GM12878 (cell line): Measurements from ENCODE around the gene IMPG2. TPM values are rescaled to one million over a fixed set of nuclear protein-coding genes. Genes with fewer than 3 reads are reported as not detected.

Experiments
- ATAC-seq: fragments of 200-7000 bp; cut with Tn5 transposase; 3 replicates; pipeline ENCODE4 v1.9.1; 2020; ENCODE audit warnings: mild to moderate bottlenecking, moderate library complexity
- BruUV-seq: library from RNA; stranded (reverse); fragments of 400-500 nt; replicated peaks from 2 replicates; lab custom pipeline; 2021; lab: Mats Ljungman, UMichigan
- CTCF ChIA-PET: fragments of 300-600 bp; sonication (Branson Sonifier 250); formaldehyde crosslinking; extraction: SDS; loops from one replicate; lab custom pipeline; 2021; ENCODE audit warnings: inconsistent platforms; lab: Yijun Ruan, JAX
- POLR2A ChIA-PET: fragments of 350-600 bp; formaldehyde crosslinking; extraction: SDS; loops from one replicate; lab custom pipeline; 2021; ENCODE audit warnings: inconsistent platforms; lab: Charles Lee
- RAD21 ChIA-PET: fragments of 300-600 bp; sonication (Branson Sonifier 250); formaldehyde crosslinking; loops from one replicate; lab custom pipeline; 2023; ENCODE audit warnings: antibody characterized with exemption; ENCODE audit not compliant: unreplicated experiment; lab: Charles Lee
- SMC1A ChIA-PET: fragments of 300-600 bp; sonication (Branson Sonifier 250); formaldehyde crosslinking; loops from one replicate; lab custom pipeline; 2023; ENCODE audit not compliant: unreplicated experiment, uncharacterized antibody; lab: Charles Lee
- DNase-seq: peaks from one replicate; pipeline ENCODE4 v3.0.0-alpha.2; 2011; ENCODE audit warnings: low read depth, low spot score
- FAIRE-seq: peaks from 3 replicates; lab custom pipeline; 2011; peaks lifted over from hg19 to GRCh38; lab: Jason Lieb, UNC
- H2AFZ ChIP-seq: 2 replicates; pipeline ENCODE4 v1.6.0; 2011; ENCODE audit warnings: low read depth, low read length, control low read depth; ENCODE audit not compliant: control insufficient read depth
- H3K27ac ChIP-seq: 2 replicates; pipeline ENCODE4 v1.5.1; 2011; ENCODE audit warnings: control low read depth; ENCODE audit not compliant: control insufficient read depth, insufficient read depth
- H3K27me3 ChIP-seq, 2 experiments: replicated peaks in 1 of 2; 2 replicates each; pipeline versions ENCODE4 v1.6.0 to v1.6.1; 2011; ENCODE audit warnings: low read length in 1 of 2; ENCODE audit not compliant: control insufficient read depth in 2 of 2, insufficient read depth in 2 of 2
- H3K36me3 ChIP-seq, 2 experiments: 2 replicates each; pipeline ENCODE4 v1.5.1; 2011; ENCODE audit warnings: low read length in 1 of 2; ENCODE audit not compliant: control insufficient read depth in 2 of 2, insufficient read depth in 2 of 2
- H3K4me1 ChIP-seq: 2 replicates; pipeline ENCODE4 v1.6.1; 2011; ENCODE audit warnings: mild to moderate bottlenecking, low read length, moderate library complexity, mixed read lengths; ENCODE audit not compliant: control insufficient read depth, insufficient read depth
- H3K4me2 ChIP-seq: 2 replicates; pipeline ENCODE4 v1.6.0; 2011; ENCODE audit warnings: control low read depth; ENCODE audit not compliant: control insufficient read depth, insufficient read depth
- H3K4me3 ChIP-seq: fragments of 200-600 bp; sonication (generic); 2 replicates; pipeline ENCODE4 v1.5.1; 2016
- H3K79me2 ChIP-seq: 2 replicates; pipeline ENCODE4 v1.6.0; 2011; ENCODE audit warnings: low read length; ENCODE audit not compliant: control insufficient read depth, insufficient read depth
- H3K9ac ChIP-seq: 2 replicates; pipeline ENCODE4 v1.8.0; 2011; ENCODE audit warnings: low read length, control low read depth, mixed read lengths; ENCODE audit not compliant: control insufficient read depth, insufficient read depth
- H3K9me3 ChIP-seq: replicated peaks from 3 replicates; pipeline ENCODE4 v1.5.1; 2011; ENCODE audit warnings: mild to moderate bottlenecking, low read length; ENCODE audit not compliant: control insufficient read depth, insufficient read depth
- H4K20me1 ChIP-seq: 2 replicates; pipeline ENCODE4 v1.6.0; 2011; ENCODE audit not compliant: control insufficient read depth, insufficient read depth
- CHD1 ChIP-seq: IDR thresholded peaks from 2 replicates; pipeline ENCODE4 v1.6.1; 2012; ENCODE audit warnings: low read depth, low read length, improper control_type of control experiment
- EGR1 ChIP-seq, 2 experiments: IDR thresholded peaks; 1 replicate in 1 of 2; 2 replicates in 1 of 2; pipeline ENCODE4 v1.6.1; 2011 to 2012; ENCODE audit warnings: low read depth in 2 of 2, low read length in 2 of 2, borderline replicate concordance in 1 of 2, mild to moderate bottlenecking in 1 of 2, moderate library complexity in 1 of 2
- ELK1 ChIP-seq: IDR thresholded peaks from 2 replicates; pipeline ENCODE4 v1.6.1; 2012; ENCODE audit warnings: low read depth, low read length, improper control_type of control experiment
- HCFC1 ChIP-seq: fragments of 150-350 bp; IDR thresholded peaks from 2 replicates; pipeline ENCODE4 v1.6.1; 2014; ENCODE audit warnings: low read length
- IKZF1 ChIP-seq: fragments of 450-650 bp; conservative IDR thresholded peaks from 2 replicates; pipeline ENCODE4 v1.6.1; 2017; ENCODE audit warnings: antibody characterized with exemption, mild to moderate bottlenecking
- MTA2 ChIP-seq: fragments of 450-650 bp; IDR thresholded peaks from 2 replicates; pipeline ENCODE4 v1.6.1; 2016; ENCODE audit warnings: low read depth, mild to moderate bottlenecking, moderate library complexity
- NFYA ChIP-seq: IDR thresholded peaks from 2 replicates; pipeline ENCODE4 v1.6.1; 2011; ENCODE audit warnings: low read depth, mild to moderate bottlenecking, low read length, improper control_type of control experiment, borderline replicate concordance
- SPI1 ChIP-seq: IDR thresholded peaks from 2 replicates; pipeline ENCODE4 v1.6.1; 2011; ENCODE audit warnings: low read depth, mild to moderate bottlenecking, low read length, moderate library complexity, borderline replicate concordance; ENCODE audit not compliant: insufficient read depth
- YY1 ChIP-seq: IDR thresholded peaks from 2 replicates; pipeline ENCODE4 v1.6.1; 2011; ENCODE audit warnings: low read depth, mild to moderate bottlenecking, low read length
- ZNF217 ChIP-seq: fragments of 450-650 bp; IDR thresholded peaks from 2 replicates; pipeline ENCODE4 v1.6.1; 2017; ENCODE audit warnings: antibody characterized with exemption, mild to moderate bottlenecking
- WGBS: methylation state at CpG from one replicate; pipeline ENCODE4 v1.1.6; 2016; ENCODE audit warnings: low lambda C conversion rate; ENCODE audit not compliant: insufficient replicate concordance, insufficient coverage; ENCODE audit errors: missing lambda C conversion rate; 5-methylcytosine and 5-hydroxymethylcytosine counted together
- in situ Hi-C: fragments of 300-500 bp; cut with MboI; formaldehyde crosslinking; loops from 9 replicates; pipeline ENCODE4 v1.14.3; 2018; ENCODE audit warnings: mixed read lengths
- intact Hi-C: fragments of 100-400 bp; cut with micrococcal nuclease; formaldehyde crosslinking; loops from one replicate; pipeline ENCODE4 v1.14.2; 2022; ENCODE audit not compliant: unreplicated experiment
- polyA plus RNA-seq, 11 experiments: library from polyadenylated mRNA; depleted of rRNA in 4 of 11; unstranded in 6 of 11; stranded (reverse) in 5 of 11; fragments of >200 nt; fragmentation: Nextera tagmentation in 4 of 11; fragmentation: Illumina TruSeq in 1 of 11; extraction: Ambion mirVana in 4 of 11; extraction: Trizol in 1 of 11; gene quantifications; 1 replicate in 1 of 11; 2 replicates in 10 of 11; pipeline versions ENCODE4 v1.2.1 to v1.2.3, GENCODE V29; 2011 to 2016; ENCODE audit warnings: inconsistent platforms in 2 of 11, missing spikeins in 2 of 11, low read depth in 1 of 11
- total RNA-seq, 4 experiments: library from RNA; depleted of rRNA in 3 of 4; stranded (reverse); fragments of >200 nt in 3 of 4; fragmentation: Illumina TruSeq in 1 of 4; extraction: Trizol in 1 of 4; gene quantifications; 2 replicates each; pipeline versions ENCODE4 v1.2.1 to v1.2.3, GENCODE V29; 2013 to 2021

The IMPG2 gene
- total and polyA plus RNA-seq, 10 of the 15 experiments (the other 5 are each of a cell fraction or from before 2014, with no cell fraction given) = under 0.01 to 0.17 (median 0.10) TPM; not detected in 3

- Histone ChIP-seq H3K9me3 (no peaks in the 10 kb centered on the region; the same call in 2 of the 3 replicates), H3K4me3 (no peak overlapping the region), H4K20me1 (no peaks in the 10 kb centered on the region), H3K27ac (no peak overlapping the region), H3K27me3 (no peaks in the 10 kb centered on the region), H3K36me3 (no peaks in the 10 kb centered on the region)
- WGBS = 52% methylated on average over 3 of the region's 3 CpGs
- POLR2A ChIA-PET = no interaction called here
- FAIRE-seq (no peak), ATAC-seq (no peak; the same call in 2 of the 3 replicates)
- intact Hi-C loops = no loop called here
- TF ChIP-seq IKZF1 = no peak
- peak; percentile 65; the same call in 1 of the 2 replicates for TF ChIP-seq SPI1
- TF ChIP-seq NFYA = no peak
- TF ChIP-seq, all 136 proteins: peak for 1
- DNase-seq = no peak
- ChIA-PET CTCF (interaction anchor here (1.2 to 1.7 kb wide), 2 partner anchors 12 to 260 kb away, joined by 4 to 7 read pairs; no protein-coding TSS in a partner anchor), RAD21 (no interaction called here), SMC1A (no interaction called here)
- in situ Hi-C loops = no loop called here
- H2AFZ ChIP-seq = no peak overlapping the region
- no peaks in the 10 kb centered on the region for H3K4me1 ChIP-seq
- H3K9ac ChIP-seq = no peak overlapping the region
- BruUV-seq = no TSS peak
- H3K79me2 ChIP-seq = no peaks in the 10 kb centered on the region
- H3K4me2 ChIP-seq = no peak overlapping the region
These were observed 70.9 kb downstream of the IMPG2 start for GRCh38 chr3:101249522-101249921.

GRCh38 chr3:101248736-101249135 is 71.6 kb downstream of the IMPG2 start:
- 97% methylated on average over 2 of the region's 2 CpGs for WGBS
- ATAC-seq (no peak), DNase-seq (no peak), FAIRE-seq (no peak)
- BruUV-seq = no TSS peak
- H3K4me2 ChIP-seq = no peak overlapping the region
- no peaks in the 10 kb centered on the region for H4K20me1 ChIP-seq
- intact Hi-C loops (no loop called here), in situ Hi-C loops (no loop called here)
- ChIA-PET CTCF (no interaction called here), RAD21 (no interaction called here), POLR2A (no interaction called here), SMC1A (no interaction called here)
- no peak overlapping the region for H3K4me3 ChIP-seq
- H3K9me3 ChIP-seq = no peaks in the 10 kb centered on the region; the same call in 2 of the 3 replicates
- H3K27me3 ChIP-seq = no peaks in the 10 kb centered on the region
- no peaks in the 10 kb centered on the region for H3K4me1 ChIP-seq
- no peak overlapping the region for H2AFZ ChIP-seq
- no peak overlapping the region for H3K27ac ChIP-seq
- no peaks in the 10 kb centered on the region for H3K36me3 ChIP-seq
- no peak overlapping the region for H3K9ac ChIP-seq
- TF ChIP-seq MTA2 (no peak), CHD1 (no peak), ZNF217 (no peak), ELK1 (no peak), EGR1 (IDR thresholded peaks at IDR 0.05; ENCODE audit: borderline replicate concordance in 1 of 2, low read depth in 2 of 2, low read length in 2 of 2) (no peak), HCFC1 (no peak), YY1 (no peak)
- no peaks in the 10 kb centered on the region for H3K79me2 ChIP-seq
